HepG2 (cell line): ENCODE measurements around the gene RBM44. TPM values are rescaled to one million over a fixed set of nuclear protein-coding genes. Genes with fewer than 3 reads are reported as not detected.

Source experiments
- ATAC-seq: fragments of 200-7000 bp; cut with Tn5 transposase; 3 replicates; pipeline ENCODE4 v1.9.1; 2020; ENCODE audit warnings: mild to moderate bottlenecking, moderate library complexity
- BruUV-seq: library from RNA; stranded (reverse); fragments of 400-500 nt; replicated peaks from 2 replicates; lab custom pipeline; 2021; lab: Mats Ljungman, UMichigan
- CTCF ChIA-PET: fragments of 300-600 bp; formaldehyde crosslinking; extraction: SDS; loops from one replicate; lab custom pipeline; 2021; ENCODE audit warnings: low total read pairs, inconsistent platforms, low intra/inter-chr PET ratio; lab: Yijun Ruan, JAX
- POLR2A ChIA-PET: fragments of 350-600 bp; sonication (Branson Sonifier 250); formaldehyde crosslinking; loops from one replicate; lab custom pipeline; 2020; ENCODE audit warnings: antibody characterized with exemption, inconsistent platforms; lab: Yijun Ruan, JAX
- DNase-seq: peaks from one replicate; pipeline ENCODE4 v3.0.0-alpha.2; 2015; ENCODE audit warnings: low spot score
- FAIRE-seq: peaks from 3 replicates; lab custom pipeline; 2011; peaks lifted over from hg19 to GRCh38; lab: Jason Lieb, UNC
- H2AFZ ChIP-seq: one replicate; pipeline ENCODE4 v1.6.1; 2011; ENCODE audit warnings: low read length, inconsistent platforms
- H3K27ac ChIP-seq: fragments of 300-600 bp; 3 replicates; pipeline ENCODE4 v1.8.0; 2011; ENCODE audit warnings: mixed run types, mild to moderate bottlenecking, mixed read lengths, low read length, inconsistent platforms; ENCODE audit not compliant: insufficient read depth; ENCODE audit errors: extremely low read length
- H3K27me3 ChIP-seq, 2 experiments: fragments of 200-600 bp in 1 of 2; 2 replicates in 1 of 2; 3 replicates in 1 of 2; pipeline versions ENCODE4 v1.6.0 to v1.8.0; 2011; ENCODE audit warnings: low read length in 2 of 2, mild to moderate bottlenecking in 2 of 2, moderate library complexity in 2 of 2, inconsistent platforms in 1 of 2; ENCODE audit not compliant: insufficient read depth in 2 of 2, control insufficient read depth in 1 of 2
- H3K36me3 ChIP-seq, 2 experiments: fragments of 200-600 bp in 1 of 2; replicated peaks in 1 of 2; 2 replicates in 1 of 2; 3 replicates in 1 of 2; pipeline versions ENCODE4 v1.5.1 to v1.8.0; 2011; ENCODE audit warnings: low read length in 2 of 2, inconsistent platforms in 1 of 2; ENCODE audit not compliant: insufficient read depth in 2 of 2, control insufficient read depth in 1 of 2
- H3K4me1 ChIP-seq: 2 replicates; pipeline ENCODE4 v1.5.1; 2012; ENCODE audit warnings: low read length, inconsistent platforms; ENCODE audit not compliant: insufficient read depth
- H3K4me2 ChIP-seq: 2 replicates; pipeline ENCODE4 v1.6.0; 2011; ENCODE audit warnings: low read depth, low read length, inconsistent platforms
- H3K4me3 ChIP-seq, 3 experiments: fragments of 200-600 bp in 1 of 3; sonication (generic), shearing (Covaris generic) in 1 of 3; replicated peaks in 1 of 3; 2 replicates each; pipeline ENCODE4 v1.5.1; 2011 to 2016; ENCODE audit warnings: low read length in 3 of 3, inconsistent platforms in 2 of 3, low read depth in 2 of 3, mild to moderate bottlenecking in 2 of 3, control low read depth in 1 of 3, mixed read lengths in 1 of 3; ENCODE audit not compliant: insufficient read depth in 1 of 3
- H3K79me2 ChIP-seq: one replicate; pipeline ENCODE4 v1.6.1; 2011; ENCODE audit warnings: low read length, inconsistent platforms; ENCODE audit not compliant: insufficient read depth
- H3K9ac ChIP-seq: 2 replicates; pipeline ENCODE4 v1.6.0; 2011; ENCODE audit warnings: mild to moderate bottlenecking, low read depth, low read length, inconsistent platforms; ENCODE audit not compliant: insufficient read depth
- H3K9me3 ChIP-seq: 2 replicates; pipeline ENCODE4 v1.5.1; 2012; ENCODE audit warnings: mild to moderate bottlenecking, low read length
- H4K20me1 ChIP-seq: 2 replicates; pipeline ENCODE4 v1.6.0; 2011; ENCODE audit warnings: inconsistent platforms, mild to moderate bottlenecking, low read length, moderate library complexity; ENCODE audit not compliant: insufficient read depth
- MAF1 ChIP-seq: sonication (generic); formaldehyde crosslinking; IDR thresholded peaks from 2 replicates; pipeline ENCODE4 v1.5.0; 2020; ENCODE audit warnings: missing genetic modification reagents, borderline replicate concordance
- MBD4 ChIP-seq: IDR thresholded peaks from 2 replicates; pipeline ENCODE4 v1.6.1; 2012; ENCODE audit warnings: low read length, inconsistent platforms, borderline replicate concordance
- NFKBIZ ChIP-seq: IDR thresholded peaks from 2 replicates; pipeline ENCODE4 v1.6.1; 2018; ENCODE audit warnings: missing genetic modification reagents, missing compliant biosample characterization
- STAT5B ChIP-seq: sonication (generic); formaldehyde crosslinking; IDR thresholded peaks from 2 replicates; pipeline ENCODE4 v1.4.0; 2020; ENCODE audit warnings: missing genetic modification reagents
- TCF12 ChIP-seq, 2 experiments: fragments of 450-650 bp in 1 of 2; sonication (generic) in 1 of 2; formaldehyde crosslinking in 1 of 2; IDR thresholded peaks; 2 replicates each; pipeline versions ENCODE4 v1.6.1 to v1.8.0; 2017 to 2022; ENCODE audit warnings: antibody characterized with exemption in 1 of 2, mild to moderate bottlenecking in 1 of 2, missing genetic modification reagents in 1 of 2, moderate library complexity in 1 of 2
- ZNF496 ChIP-seq: sonication (generic); formaldehyde crosslinking; IDR thresholded peaks from 2 replicates; pipeline ENCODE4 v1.8.1; 2023; ENCODE audit warnings: mild to moderate bottlenecking, moderate library complexity, missing genetic modification reagents; ENCODE audit not compliant: insufficient replicate concordance
- ZNF562 ChIP-seq: sonication (generic); formaldehyde crosslinking; IDR thresholded peaks from 2 replicates; pipeline ENCODE4 v1.8.0; 2022; ENCODE audit warnings: missing genetic modification reagents, borderline replicate concordance
- WGBS: methylation state at CpG from one replicate; pipeline ENCODE4 v1.1.6; 2017; ENCODE audit warnings: low lambda C conversion rate; 5-methylcytosine and 5-hydroxymethylcytosine counted together
- in situ Hi-C: cut with HindIII; loops from 2 replicates; pipeline ENCODE4 v1.10.0; 2017; ENCODE audit warnings: low pct_unique_long_range_greater_than_20kb; ENCODE audit not compliant: extremely low pct_ligation_motif_present
- intact Hi-C: fragments of 100-400 bp; cut with micrococcal nuclease; formaldehyde crosslinking; loops from one replicate; pipeline ENCODE4 v1.10.0; 2022; ENCODE audit not compliant: unreplicated experiment
- polyA plus RNA-seq, 8 experiments: library from polyadenylated mRNA; depleted of rRNA in 3 of 8; stranded (reverse) in 7 of 8; unstranded in 1 of 8; fragments of >200 nt; fragmentation: Illumina TruSeq in 4 of 8; extraction: Trizol in 4 of 8; gene quantifications; 2 replicates each; pipeline versions ENCODE4 v1.2.1 to v1.2.3, GENCODE V29; 2011 to 2016; ENCODE audit warnings: low read depth in 4 of 8, missing spikeins in 1 of 8, mixed read lengths in 1 of 8; ENCODE audit not compliant: insufficient read depth in 1 of 8
- total RNA-seq, 5 experiments: library from RNA; depleted of rRNA; stranded (reverse); fragments of >200 nt; fragmentation: Illumina TruSeq; extraction: Trizol; gene quantifications; 2 replicates each; pipeline ENCODE4 v1.2.3, GENCODE V29; 2016; ENCODE audit warnings: low read depth in 1 of 5

Gene RBM44
- total and polyA plus RNA-seq, 2 of the 13 experiments (the other 11 are each of a cell fraction or from before 2014, with no cell fraction given), result 0.13 to 0.50 TPM

DNA sequence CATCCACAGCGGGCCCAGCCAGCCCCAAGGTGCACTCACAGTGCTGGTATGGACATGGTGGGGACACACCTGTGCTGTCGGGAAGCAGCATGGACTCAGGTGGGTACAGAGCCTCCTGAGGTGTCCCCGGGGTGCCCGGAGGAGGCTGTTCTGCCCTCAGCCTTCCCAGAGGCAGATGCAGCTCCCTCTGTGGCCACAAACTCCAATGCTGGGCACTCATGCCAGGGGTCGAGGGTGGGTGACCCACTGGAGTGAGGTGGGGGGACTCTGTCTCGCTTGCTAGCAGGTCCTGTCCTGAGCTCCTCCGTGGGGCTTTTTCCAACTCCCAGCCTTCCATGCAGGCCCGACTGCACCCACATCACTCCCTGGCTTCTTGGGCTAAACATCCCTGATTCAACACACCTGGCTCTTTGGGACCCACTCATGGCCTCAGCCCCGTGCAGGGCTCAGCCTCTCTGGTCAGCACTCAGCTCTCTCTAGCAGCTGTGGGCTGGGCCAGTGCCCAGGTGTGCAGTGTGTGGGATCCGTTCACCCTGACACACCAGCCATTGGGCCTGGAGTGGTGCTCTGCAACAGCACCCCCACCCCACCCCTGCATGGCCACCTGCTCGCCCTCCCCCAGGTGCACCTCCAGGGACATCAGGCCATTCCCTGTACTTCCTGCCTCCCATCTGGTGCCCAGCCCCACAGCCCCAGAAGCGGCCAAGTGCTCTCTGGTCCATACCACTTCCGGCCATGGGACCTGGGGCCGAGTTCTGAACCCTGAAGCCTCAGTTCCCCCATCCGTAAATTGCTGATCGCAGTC is 76.9 kb downstream of the RBM44 start:
- H3K36me3 ChIP-seq, result no peaks in the 10 kb centered on the region
- H3K27ac ChIP-seq, result no peak overlapping the region
- H3K4me3 ChIP-seq, result no peak overlapping the region
- FAIRE-seq (no peak), ATAC-seq (no peak), DNase-seq (no peak)
- intact Hi-C loops, result no loop called here
- TF ChIP-seq STAT5B (CRISPR knock-in tag) (no peak), NFKBIZ (CRISPR knock-in tag) (no peak), TCF12 (IDR thresholded peaks at IDR 0.05) (no peak), TCF12 (CRISPR knock-in tag; IDR thresholded peaks at IDR 0.05) (no peak)
- CTCF ChIA-PET, result no interaction called here
- H2AFZ ChIP-seq, result no peak overlapping the region
- 27% methylated on average over 12 of the region's 16 CpGs for WGBS
- H3K4me1 ChIP-seq, result peaks cover 18% of the 10 kb centered on the region
- no peak overlapping the region for H3K4me2 ChIP-seq
- POLR2A ChIA-PET, result no interaction called here
- no peak overlapping the region for H3K9ac ChIP-seq
- no peaks in the 10 kb centered on the region for H3K9me3 ChIP-seq
- in situ Hi-C loops, result no loop called here
- no peaks in the 10 kb centered on the region for H3K79me2 ChIP-seq
- BruUV-seq, result no TSS peak
- H4K20me1 ChIP-seq, result no peaks in the 10 kb centered on the region; the same call in 1 of the 2 replicates
- H3K27me3 ChIP-seq, result peaks cover 22 to 85% of the 10 kb centered on the region in 2 experiments

DNA sequence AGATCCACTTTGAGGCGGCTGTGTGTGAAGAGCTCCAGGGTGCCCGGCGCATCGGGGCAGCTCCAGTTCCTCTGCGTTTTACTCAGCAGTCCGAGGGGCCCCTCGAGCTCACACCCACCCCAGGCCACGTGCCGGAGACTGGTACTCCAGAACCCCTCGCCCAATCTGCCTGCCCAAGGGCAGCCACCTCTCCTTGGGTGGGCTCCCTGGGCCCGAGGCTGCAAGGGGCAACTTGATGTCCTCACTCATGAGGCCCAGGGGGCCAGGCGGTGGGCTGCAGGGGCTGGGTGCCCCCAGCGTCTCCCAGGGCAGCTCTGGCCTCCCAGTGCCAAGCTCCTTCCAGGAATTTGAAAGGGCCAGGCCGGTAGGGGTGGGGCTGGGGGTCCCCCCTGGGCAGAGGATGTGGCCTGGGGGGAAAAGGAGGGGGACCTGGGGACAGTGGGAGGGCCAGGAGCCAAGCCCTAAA is 77.5 kb downstream of the RBM44 start:
- Histone ChIP-seq H4K20me1 (no peaks in the 10 kb centered on the region; the same call in 1 of the 2 replicates), H3K79me2 (no peaks in the 10 kb centered on the region), H3K36me3 (no peaks in the 10 kb centered on the region), H3K4me3 (no peak overlapping the region), H3K9me3 (no peaks in the 10 kb centered on the region), H3K27ac (no peak overlapping the region), H3K9ac (no peak overlapping the region), H3K4me2 (no peak overlapping the region), H3K4me1 (peaks cover 18% of the 10 kb centered on the region)
- intact Hi-C loops (no loop called here), in situ Hi-C loops (no loop called here)
- no peak for ATAC-seq
- BruUV-seq, result no TSS peak
- WGBS, result 48% methylated on average over 11 of the region's 14 CpGs
- POLR2A ChIA-PET, result no interaction called here
- CTCF ChIA-PET, result no interaction called here
- DNase-seq, result no peak
- TF ChIP-seq ZNF496 (CRISPR knock-in tag) (no peak), ZNF562 (CRISPR knock-in tag) (no peak), MAF1 (CRISPR knock-in tag) (no peak), MBD4 (no peak)
- TF ChIP-seq, all 625 proteins: peak for 0
- FAIRE-seq, result no peak
- H2AFZ ChIP-seq, result no peak overlapping the region
- H3K27me3 ChIP-seq, result peaks cover 18 to 79% of the 10 kb centered on the region in 2 experiments
